Measurements from ENCODE around the gene NRXN3. TPM values are rescaled to one million over a fixed set of nuclear protein-coding genes. Genes with fewer than 3 reads are reported as not detected.

The NRXN3 gene
- total and polyA plus RNA-seq, 4 donors: 0.07 to 1.2 (median 0.23) TPM

DNA sequence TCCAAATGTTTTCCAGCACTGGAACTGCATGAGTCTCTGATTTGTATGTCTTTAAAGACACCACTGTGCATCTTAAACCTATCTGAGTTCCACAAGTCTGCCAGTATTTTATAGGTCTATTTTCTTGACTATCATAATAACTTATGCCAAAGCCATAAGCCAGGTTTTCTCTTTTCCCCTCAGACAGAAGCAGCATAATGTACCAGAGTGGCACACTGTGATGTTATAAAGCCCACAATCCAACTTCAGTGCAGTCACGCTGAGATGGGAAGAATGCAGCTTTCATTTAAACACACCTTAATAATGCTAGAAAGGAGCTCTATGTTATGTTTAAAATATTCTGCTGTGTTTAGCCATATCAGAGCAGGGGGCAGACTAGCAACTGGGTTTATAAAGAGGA, 1117.8 kb downstream of the NRXN3 start:
- Histone ChIP-seq H3K9ac (ENCODE audit: low read depth in 1 of 2, low read length in 2 of 2) (no peak overlapping the region), H3K4me3 (ENCODE audit: low read depth in 1 of 3, low read length in 3 of 3) (no peak overlapping the region), H3K27ac (ENCODE audit: low read depth in 1 of 2, low read length in 2 of 2) (no peak overlapping the region), H3K4me1 (ENCODE audit: control insufficient read depth in 4 of 4, insufficient read depth in 4 of 4, low read length in 3 of 4) (no peaks in the 10 kb centered on the region), H3K36me3 (ENCODE audit: control insufficient read depth in 4 of 4, insufficient read depth in 3 of 4, low read depth in 1 of 4, low read length in 3 of 4) (no peaks in the 10 kb centered on the region), H3K27me3 (ENCODE audit: control insufficient read depth in 4 of 4, insufficient read depth in 4 of 4, low read length in 3 of 4) (peaks cover 0 to 4% (median 0%) of the 10 kb centered on the region in 4 donors), H3K9me3 (ENCODE audit: control insufficient read depth in 4 of 4, low read length in 3 of 4) (no peaks in the 10 kb centered on the region)
- 89% methylated on average over 1 of the region's 1 CpG for WGBS
- TF ChIP-seq RXRA (IDR thresholded peaks at IDR 0.05): no peak
- TF ChIP-seq, protein P1, sequence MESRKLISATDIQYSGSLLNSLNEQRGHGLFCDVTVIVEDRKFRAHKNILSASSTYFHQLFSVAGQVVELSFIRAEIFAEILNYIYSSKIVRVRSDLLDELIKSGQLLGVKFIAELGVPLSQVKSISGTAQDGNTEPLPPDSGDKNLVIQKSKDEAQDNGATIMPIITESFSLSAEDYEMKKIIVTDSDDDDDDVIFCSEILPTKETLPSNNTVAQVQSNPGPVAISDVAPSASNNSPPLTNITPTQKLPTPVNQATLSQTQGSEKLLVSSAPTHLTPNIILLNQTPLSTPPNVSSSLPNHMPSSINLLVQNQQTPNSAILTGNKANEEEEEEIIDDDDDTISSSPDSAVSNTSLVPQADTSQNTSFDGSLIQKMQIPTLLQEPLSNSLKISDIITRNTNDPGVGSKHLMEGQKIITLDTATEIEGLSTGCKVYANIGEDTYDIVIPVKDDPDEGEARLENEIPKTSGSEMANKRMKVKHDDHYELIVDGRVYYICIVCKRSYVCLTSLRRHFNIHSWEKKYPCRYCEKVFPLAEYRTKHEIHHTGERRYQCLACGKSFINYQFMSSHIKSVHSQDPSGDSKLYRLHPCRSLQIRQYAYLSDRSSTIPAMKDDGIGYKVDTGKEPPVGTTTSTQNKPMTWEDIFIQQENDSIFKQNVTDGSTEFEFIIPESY (IDR thresholded peaks at IDR 0.05): no peak
- TF ChIP-seq HNF4G (IDR thresholded peaks at IDR 0.05): no peak
- TF ChIP-seq GABPA (IDR thresholded peaks at IDR 0.05 in 1 of 2, conservative IDR thresholded peaks at IDR 0.05 in 1 of 2): no peak
- TF ChIP-seq FOXA2 (IDR thresholded peaks at IDR 0.05): no peak
- TF ChIP-seq, protein P2, sequence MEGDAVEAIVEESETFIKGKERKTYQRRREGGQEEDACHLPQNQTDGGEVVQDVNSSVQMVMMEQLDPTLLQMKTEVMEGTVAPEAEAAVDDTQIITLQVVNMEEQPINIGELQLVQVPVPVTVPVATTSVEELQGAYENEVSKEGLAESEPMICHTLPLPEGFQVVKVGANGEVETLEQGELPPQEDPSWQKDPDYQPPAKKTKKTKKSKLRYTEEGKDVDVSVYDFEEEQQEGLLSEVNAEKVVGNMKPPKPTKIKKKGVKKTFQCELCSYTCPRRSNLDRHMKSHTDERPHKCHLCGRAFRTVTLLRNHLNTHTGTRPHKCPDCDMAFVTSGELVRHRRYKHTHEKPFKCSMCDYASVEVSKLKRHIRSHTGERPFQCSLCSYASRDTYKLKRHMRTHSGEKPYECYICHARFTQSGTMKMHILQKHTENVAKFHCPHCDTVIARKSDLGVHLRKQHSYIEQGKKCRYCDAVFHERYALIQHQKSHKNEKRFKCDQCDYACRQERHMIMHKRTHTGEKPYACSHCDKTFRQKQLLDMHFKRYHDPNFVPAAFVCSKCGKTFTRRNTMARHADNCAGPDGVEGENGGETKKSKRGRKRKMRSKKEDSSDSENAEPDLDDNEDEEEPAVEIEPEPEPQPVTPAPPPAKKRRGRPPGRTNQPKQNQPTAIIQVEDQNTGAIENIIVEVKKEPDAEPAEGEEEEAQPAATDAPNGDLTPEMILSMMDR (IDR thresholded peaks at IDR 0.05; ENCODE audit: low read depth, low read length, missing input control): no peak
- TF ChIP-seq YY1 (IDR thresholded peaks at IDR 0.05): no peak
- TF ChIP-seq SP1 (IDR thresholded peaks at IDR 0.05): no peak
- TF ChIP-seq, protein P3, sequence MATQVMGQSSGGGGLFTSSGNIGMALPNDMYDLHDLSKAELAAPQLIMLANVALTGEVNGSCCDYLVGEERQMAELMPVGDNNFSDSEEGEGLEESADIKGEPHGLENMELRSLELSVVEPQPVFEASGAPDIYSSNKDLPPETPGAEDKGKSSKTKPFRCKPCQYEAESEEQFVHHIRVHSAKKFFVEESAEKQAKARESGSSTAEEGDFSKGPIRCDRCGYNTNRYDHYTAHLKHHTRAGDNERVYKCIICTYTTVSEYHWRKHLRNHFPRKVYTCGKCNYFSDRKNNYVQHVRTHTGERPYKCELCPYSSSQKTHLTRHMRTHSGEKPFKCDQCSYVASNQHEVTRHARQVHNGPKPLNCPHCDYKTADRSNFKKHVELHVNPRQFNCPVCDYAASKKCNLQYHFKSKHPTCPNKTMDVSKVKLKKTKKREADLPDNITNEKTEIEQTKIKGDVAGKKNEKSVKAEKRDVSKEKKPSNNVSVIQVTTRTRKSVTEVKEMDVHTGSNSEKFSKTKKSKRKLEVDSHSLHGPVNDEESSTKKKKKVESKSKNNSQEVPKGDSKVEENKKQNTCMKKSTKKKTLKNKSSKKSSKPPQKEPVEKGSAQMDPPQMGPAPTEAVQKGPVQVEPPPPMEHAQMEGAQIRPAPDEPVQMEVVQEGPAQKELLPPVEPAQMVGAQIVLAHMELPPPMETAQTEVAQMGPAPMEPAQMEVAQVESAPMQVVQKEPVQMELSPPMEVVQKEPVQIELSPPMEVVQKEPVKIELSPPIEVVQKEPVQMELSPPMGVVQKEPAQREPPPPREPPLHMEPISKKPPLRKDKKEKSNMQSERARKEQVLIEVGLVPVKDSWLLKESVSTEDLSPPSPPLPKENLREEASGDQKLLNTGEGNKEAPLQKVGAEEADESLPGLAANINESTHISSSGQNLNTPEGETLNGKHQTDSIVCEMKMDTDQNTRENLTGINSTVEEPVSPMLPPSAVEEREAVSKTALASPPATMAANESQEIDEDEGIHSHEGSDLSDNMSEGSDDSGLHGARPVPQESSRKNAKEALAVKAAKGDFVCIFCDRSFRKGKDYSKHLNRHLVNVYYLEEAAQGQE (IDR thresholded peaks at IDR 0.05): no peak
- no peak for TF ChIP-seq JUND (IDR thresholded peaks at IDR 0.05)
- no peak for TF ChIP-seq HNF4A (conservative IDR thresholded peaks at IDR 0.05)
- TF ChIP-seq, protein P4, sequence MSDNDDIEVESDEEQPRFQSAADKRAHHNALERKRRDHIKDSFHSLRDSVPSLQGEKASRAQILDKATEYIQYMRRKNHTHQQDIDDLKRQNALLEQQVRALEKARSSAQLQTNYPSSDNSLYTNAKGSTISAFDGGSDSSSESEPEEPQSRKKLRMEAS (IDR thresholded peaks at IDR 0.05): no peak
- TF ChIP-seq EGR1 (IDR thresholded peaks at IDR 0.05; ENCODE audit: low read depth in 2 of 2): no peak
- TF ChIP-seq NR2F2 (IDR thresholded peaks at IDR 0.05): no peak
- no peak for TF ChIP-seq RAD21 (IDR thresholded peaks at IDR 0.05)
- no peak for DNase-seq (ENCODE audit: low spot score)

DNA sequence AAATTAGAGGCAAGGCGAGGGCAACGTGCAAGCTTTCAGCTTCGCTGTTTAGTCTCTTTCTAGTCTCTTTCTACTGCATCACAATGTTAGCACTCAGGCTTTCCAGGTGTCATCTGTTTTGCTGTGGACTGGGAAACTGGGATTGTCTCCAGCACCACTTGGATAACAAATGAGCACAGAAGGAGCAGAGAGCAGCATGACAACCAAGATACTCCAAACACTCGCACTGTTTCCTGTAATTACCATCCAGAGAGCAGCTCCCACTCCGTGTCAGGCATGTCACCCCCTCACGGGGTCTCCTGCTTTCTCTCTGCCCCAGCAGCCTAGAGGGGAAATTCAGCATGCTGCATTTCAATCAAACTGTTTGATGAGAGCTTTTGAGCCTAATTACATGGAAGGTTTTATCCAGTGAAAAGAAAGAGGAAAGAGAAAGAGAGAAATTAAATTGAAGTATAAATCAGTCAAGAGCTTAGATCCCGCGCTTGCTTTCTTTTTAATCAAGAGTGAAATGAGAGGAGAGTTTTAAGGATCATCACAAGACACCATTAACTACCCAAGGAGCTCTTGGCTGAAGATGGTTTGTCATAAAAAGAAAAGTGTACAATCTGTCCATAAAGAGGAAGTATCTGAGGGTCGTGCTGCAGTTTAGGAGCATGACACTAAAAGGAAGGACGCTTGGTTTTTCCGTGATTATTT, 1123.5 kb downstream of the NRXN3 start:
- Histone ChIP-seq H3K27ac (ENCODE audit: low read depth in 1 of 2, low read length in 2 of 2) (no peak overlapping the region), H3K4me1 (ENCODE audit: control insufficient read depth in 4 of 4, insufficient read depth in 4 of 4, low read length in 3 of 4) (no peaks in the 10 kb centered on the region), H3K4me3 (ENCODE audit: low read depth in 1 of 3, low read length in 3 of 3) (no peak overlapping the region), H3K36me3 (ENCODE audit: control insufficient read depth in 4 of 4, insufficient read depth in 3 of 4, low read depth in 1 of 4, low read length in 3 of 4) (no peaks in the 10 kb centered on the region), H3K27me3 (ENCODE audit: control insufficient read depth in 4 of 4, insufficient read depth in 4 of 4, low read length in 3 of 4) (no peaks in the 10 kb centered on the region), H3K9me3 (ENCODE audit: control insufficient read depth in 4 of 4, low read length in 3 of 4) (no peaks in the 10 kb centered on the region), H3K9ac (ENCODE audit: low read depth in 1 of 2, low read length in 2 of 2) (no peak overlapping the region)
- WGBS: 60% methylated on average over 11 of the region's 11 CpGs
- TF ChIP-seq, protein P5, sequence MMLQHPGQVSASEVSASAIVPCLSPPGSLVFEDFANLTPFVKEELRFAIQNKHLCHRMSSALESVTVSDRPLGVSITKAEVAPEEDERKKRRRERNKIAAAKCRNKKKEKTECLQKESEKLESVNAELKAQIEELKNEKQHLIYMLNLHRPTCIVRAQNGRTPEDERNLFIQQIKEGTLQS (IDR thresholded peaks at IDR 0.05): no peak
- no peak for TF ChIP-seq EGR1 (IDR thresholded peaks at IDR 0.05; ENCODE audit: low read depth in 2 of 2)
- TF ChIP-seq, protein P2 (IDR thresholded peaks at IDR 0.05; ENCODE audit: low read depth, low read length, missing input control): no peak
- TF ChIP-seq, protein P1 (IDR thresholded peaks at IDR 0.05): no peak
- no peak for DNase-seq (ENCODE audit: low spot score)
